Activated CD8-positive, alpha-beta memory T cell treated with anti-CD3 and anti-CD28 coated beads for 24 hours (primary cell): Measurements from ENCODE around the gene TOP3B.
"Not testable (repeated sequence)": the region's sequence is repeated elsewhere in the genome, so short reads cannot be mapped to it uniquely, and the experiment has no call there.

Experiments used
- DNase-seq: peaks from one replicate; pipeline ENCODE4 v3.0.0-alpha.2; 2020

Gene TOP3B

DNA sequence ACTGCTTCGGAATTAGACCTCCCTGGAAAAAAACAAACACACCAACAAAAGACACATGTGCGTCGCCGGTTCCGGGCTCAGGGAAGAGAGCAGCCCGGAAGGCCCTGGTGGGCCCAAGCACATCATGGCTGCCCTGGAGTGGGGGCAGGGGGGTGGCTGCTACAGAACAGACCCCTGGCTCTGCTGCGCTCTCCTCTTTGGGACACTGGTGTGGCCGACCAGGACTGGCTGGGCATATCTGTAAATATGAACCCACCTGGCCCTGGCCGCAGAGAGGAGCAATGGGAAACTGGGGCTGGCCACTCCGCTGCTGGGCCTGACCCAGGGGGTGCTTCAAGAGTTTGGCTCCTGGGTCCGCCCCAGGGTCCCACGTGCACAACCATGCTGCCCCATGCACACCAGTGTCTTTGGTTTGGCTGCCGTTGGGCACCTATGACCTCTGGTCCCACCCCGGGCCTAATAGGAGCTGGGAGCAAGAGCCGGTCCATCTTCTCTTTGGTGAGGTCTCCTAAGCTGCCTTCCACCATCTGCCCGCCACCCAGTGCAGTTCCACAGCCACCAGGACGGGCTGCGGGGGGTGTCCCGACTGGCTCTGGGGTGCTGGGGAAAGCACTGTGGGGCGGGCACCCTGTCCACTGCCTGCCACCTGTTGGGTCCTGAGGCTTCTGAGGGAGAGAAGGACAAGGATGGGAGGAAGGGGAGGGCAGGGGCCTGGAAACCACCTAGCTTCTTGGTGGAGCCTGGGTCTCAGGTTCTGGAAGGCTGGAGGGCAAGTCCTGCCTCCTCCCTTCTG is 60.0 kb downstream of the TOP3B start:
- no peak for DNase-seq

- no peak for DNase-seq
Observed at GRCh38 chr22:21921729-21922128, 60.9 kb downstream of the TOP3B start.

- no peak for DNase-seq
Observed at GRCh38 chr22:21921184-21921721, 61.3 kb downstream of the TOP3B start.

DNA sequence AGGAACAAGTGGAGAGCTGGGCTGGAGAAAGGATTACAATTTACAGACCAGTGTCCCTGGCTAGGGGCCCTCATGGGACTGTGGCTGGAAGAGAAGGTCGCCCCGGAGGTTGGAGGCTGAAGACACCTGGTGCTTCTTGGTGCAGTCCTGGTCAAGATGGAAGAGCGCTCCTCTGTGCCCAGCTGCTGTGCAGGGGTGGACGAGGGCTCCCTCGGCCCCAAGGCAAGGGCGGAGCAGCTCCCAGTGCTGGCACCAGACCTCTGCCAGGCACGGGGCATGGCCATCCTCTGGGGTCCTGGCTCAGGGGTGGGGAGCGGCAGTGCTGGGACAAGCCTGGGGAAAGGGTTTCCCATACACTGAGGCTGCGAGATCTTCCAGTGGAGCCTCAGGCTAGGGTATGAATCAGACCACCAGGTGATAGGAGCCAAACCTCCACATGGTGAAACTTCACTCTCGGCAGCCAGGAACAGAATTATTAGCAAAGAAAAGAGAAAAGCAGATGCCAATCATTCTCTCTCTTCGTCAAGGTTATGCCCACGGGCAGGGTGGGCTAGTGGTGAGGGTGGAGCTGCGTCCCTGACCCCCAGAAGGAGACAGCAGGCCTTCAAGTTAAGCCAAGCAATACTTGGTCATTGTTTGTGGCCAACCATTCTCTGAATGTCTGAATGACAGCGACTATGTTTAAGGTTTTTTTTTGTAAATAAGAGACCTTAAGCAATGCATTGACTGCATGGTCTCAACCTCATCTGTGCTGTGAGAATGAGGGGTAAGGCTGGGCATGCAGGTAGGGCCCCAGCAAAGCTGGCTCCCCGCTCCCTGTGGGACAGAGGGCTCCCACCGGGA is 62.0 kb downstream of the TOP3B start:
- no peak for DNase-seq

- DNase-seq, result no peak
Observed at GRCh38 chr22:21919526-21920307, 62.9 kb downstream of the TOP3B start.

GRCh38 chr22:21918466-21919185 is 64.0 kb downstream of the TOP3B start:
- no peak for DNase-seq

GRCh38 chr22:21917959-21918261 is 64.7 kb downstream of the TOP3B start:
- DNase-seq, result no peak

GRCh38 chr22:21917181-21917958 is 65.2 kb downstream of the TOP3B start:
- no peak for DNase-seq

DNA sequence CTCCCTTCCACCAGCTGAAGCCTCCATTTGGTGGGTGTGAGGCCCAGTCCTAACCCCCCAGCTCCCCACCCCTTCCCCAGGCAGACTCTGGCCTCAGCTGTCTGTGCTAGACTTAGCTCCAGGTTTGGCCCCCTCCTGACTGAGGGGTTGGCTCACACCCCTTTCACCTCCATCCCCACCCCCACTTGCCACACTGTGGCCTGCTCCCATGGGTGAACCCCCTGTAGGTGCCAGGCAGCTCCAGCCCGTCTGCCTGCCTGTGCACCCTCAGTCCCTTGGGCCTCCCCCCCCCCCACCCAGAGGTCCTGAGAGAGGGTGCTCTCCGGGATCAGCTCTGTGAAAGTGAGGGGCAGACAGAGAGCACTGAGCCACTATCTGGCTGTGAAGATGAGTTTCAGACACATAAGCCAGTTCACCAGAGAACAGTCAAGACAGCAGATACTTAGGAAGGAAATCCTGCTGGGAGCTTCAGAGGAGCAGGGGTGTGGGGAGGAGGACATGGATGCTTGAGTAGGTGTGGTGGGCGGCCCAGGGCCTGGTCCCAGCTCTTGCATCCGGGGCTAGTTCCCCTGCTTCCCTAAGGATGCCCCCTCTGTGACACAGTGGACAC is 66.2 kb downstream of the TOP3B start:
- DNase-seq, result no peak

GRCh38 chr22:21915624-21916308 is 66.8 kb downstream of the TOP3B start:
- no peak for DNase-seq

DNA sequence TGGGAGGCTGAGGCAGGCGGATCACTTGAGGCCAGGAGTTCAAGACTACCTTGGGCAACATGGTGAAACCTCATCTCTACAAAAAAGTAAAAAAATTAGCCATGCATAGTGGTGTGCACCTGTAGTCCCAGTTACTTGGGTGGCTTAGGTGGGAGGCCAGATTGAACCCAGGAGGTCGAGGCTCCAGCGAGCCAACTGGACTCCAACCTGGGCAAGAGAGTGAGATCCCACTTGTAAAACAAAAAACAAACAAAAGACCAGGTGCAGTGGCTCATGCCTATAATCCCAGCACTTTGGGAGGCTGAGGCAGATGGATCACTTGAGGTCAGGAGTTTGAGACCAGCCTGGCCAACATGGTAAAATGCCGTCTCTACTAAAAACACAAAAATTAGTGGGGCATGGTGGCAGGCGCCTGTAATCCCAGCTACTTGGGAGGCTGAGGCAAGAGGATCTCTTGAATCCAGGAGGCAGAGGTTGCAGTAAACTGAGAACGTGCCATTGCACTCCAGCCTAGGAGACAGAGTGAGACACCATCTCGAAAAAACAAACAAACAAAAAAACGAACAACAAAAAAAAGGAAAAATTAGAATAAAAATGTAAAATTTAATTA is 68.4 kb downstream of the TOP3B start:
- not testable (repeated sequence) for DNase-seq

DNA sequence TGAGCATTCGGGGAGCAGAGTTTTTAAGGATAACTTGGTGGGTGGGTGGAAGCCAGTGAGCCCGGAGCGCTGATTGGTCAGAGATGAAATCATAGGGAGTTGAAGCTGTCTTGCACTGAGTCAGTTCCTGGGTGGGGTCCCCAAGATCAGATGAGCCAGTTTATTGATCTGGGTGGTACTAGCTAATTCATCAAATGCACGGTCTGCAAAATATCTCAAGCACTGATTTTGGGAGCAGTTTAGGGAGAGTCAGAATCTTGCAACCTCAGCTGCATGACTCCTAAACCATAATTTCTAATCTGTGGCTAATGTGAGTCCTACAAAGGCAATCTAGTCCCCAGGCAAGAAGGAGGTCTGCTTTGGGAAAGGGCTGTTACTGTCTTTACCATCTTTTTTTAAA is 72.2 kb downstream of the TOP3B start:
- DNase-seq, result not testable (repeated sequence)

DNA sequence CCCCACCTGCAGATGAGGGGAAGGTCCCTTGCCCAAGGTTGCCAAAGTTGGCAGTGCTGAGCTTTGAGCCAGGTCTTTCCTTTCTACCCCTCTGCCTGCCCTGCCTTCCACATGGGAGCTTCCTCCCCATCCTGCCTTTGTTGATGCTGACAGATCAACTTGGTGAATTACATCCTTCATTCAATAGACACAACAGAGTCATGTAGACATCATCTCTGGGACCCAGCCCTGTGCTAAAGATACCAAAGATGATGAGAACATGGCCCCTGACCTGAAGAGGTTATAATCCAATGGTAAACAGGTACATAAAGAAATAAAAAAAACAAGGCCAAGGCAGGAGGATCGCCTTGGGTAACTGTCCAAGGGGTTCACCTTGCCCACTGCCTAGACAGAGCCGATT is 72.7 kb downstream of the TOP3B start:
- DNase-seq, result no peak

GRCh38 chr22:21907638-21908522 is 74.7 kb downstream of the TOP3B start:
- DNase-seq, result no peak
